CD4-positive, alpha-beta T cell (primary cell): Measurements from ENCODE around the gene ZSCAN9. TPM values are rescaled to one million over a fixed set of nuclear protein-coding genes. Genes with fewer than 3 reads are reported as not detected.

ENCODE experiments used
- total RNA-seq, 174 experiments: library from RNA in 2 of 174; stranded (reverse) in 2 of 174; gene quantifications; one replicate each; pipeline ENCODE4 v1.2.3 and lab custom pipeline; 2021 to 2026

The ZSCAN9 gene
- total RNA-seq, 2 experiments from 2014 or later = 0.85 to 0.89 TPM

Other genes starting within 250 kb of the ZSCAN9 start
- 1 to 10 TPM; 5.1 to 5.5 TPM for gene ZNF165, start 144.7 kb upstream of the ZSCAN9 start, total RNA-seq
- gene ZSCAN16, start 100.7 kb upstream of the ZSCAN9 start, total RNA-seq = 1 to 10 TPM; 7.3 to 7.4 TPM
- gene ZKSCAN8, start 83.4 kb upstream of the ZSCAN9 start, total RNA-seq = 10 to 100 TPM; 23.2 to 25.1 TPM
- 1 to 10 TPM in 1 of 2 experiments, under 1 TPM in 1; 0.84 to 1.6 TPM for gene ZKSCAN4, start 27.0 kb downstream of the ZSCAN9 start, total RNA-seq
- gene NKAPL, start 34.0 kb downstream of the ZSCAN9 start, total RNA-seq = not detected
- 1 to 10 TPM; 6.2 to 8.0 TPM for gene ZSCAN26, start 41.9 kb downstream of the ZSCAN9 start, total RNA-seq
- gene PGBD1, start 56.3 kb downstream of the ZSCAN9 start, total RNA-seq = 1 to 10 TPM; 1.3 to 1.4 TPM
- gene ZSCAN31, start 110.9 kb downstream of the ZSCAN9 start, total RNA-seq = 1 to 10 TPM in 1 of 2 experiments, under 1 TPM in 1; 0.88 to 1.1 TPM
- under 1 TPM; 0.88 to 0.89 TPM for gene ZKSCAN3, start 124.7 kb downstream of the ZSCAN9 start, total RNA-seq
- gene ZSCAN12, start 174.5 kb downstream of the ZSCAN9 start, total RNA-seq = 1 to 10 TPM; 2.0 to 2.3 TPM
- gene ZSCAN23, start 218.2 kb downstream of the ZSCAN9 start, total RNA-seq = under 1 TPM; 0.19 to 0.78 TPM